Choroid plexus epithelial cell (primary cell): Measurements from ENCODE around the gene MLH1.
"Not testable (repeated sequence)": the region's sequence is repeated elsewhere in the genome, so short reads cannot be mapped to it uniquely, and the experiment has no call there.

Source experiments
- DNase-seq: peaks from one replicate; pipeline ENCODE4 v3.0.0-alpha.2; 2010; ENCODE audit warnings: low read depth
- H3K4me3 ChIP-seq: 2 replicates; pipeline ENCODE4 v1.5.1; 2011; ENCODE audit warnings: low read depth, mild to moderate bottlenecking, control low read depth, low read length, moderate library complexity
- CTCF ChIP-seq: conservative IDR thresholded peaks from 2 replicates; pipeline ENCODE4 v1.5.1; 2011; ENCODE audit warnings: low read depth, mild to moderate bottlenecking, control low read depth, inconsistent platforms, low read length, moderate library complexity

MLH1 gene

GRCh38 chr3:36993326-36994283 is at the start of gene MLH1:
TSS of gene MLH1 (plus strand) at chr3:36993518. CDS start at chr3:36993548, 30 bp downstream.
- peak; percentile 100 for DNase-seq
- H3K4me3 ChIP-seq, result peak within 1 kb of the TSS; percentile 72
- no peak for TF ChIP-seq CTCF

GRCh38 chr3:36943601-36944000 is 49.7 kb upstream of the MLH1 start:
- peak overlapping the region; percentile 70 for H3K4me3 ChIP-seq
- DNase-seq, result no peak
- TF ChIP-seq CTCF, result no peak

- no peak for TF ChIP-seq CTCF
- peak overlapping the region; percentile 70 for H3K4me3 ChIP-seq
- peak; percentile 60 for DNase-seq
Measured at GRCh38 chr3:36944012-36944640, 49.2 kb upstream of the MLH1 start.

- no peak for TF ChIP-seq CTCF
- H3K4me3 ChIP-seq, result peak within 1 kb of the TSS; percentile 70
- peak; percentile 63 for DNase-seq
Measured at GRCh38 chr3:36944641-36945270, 48.6 kb upstream of the MLH1 start, which contains the start of gene TRANK1. TSS of gene TRANK1 (minus strand) at chr3:36945054. CDS start at chr3:36944809, 245 bp downstream.

- H3K4me3 ChIP-seq, result peak overlapping the region; percentile 70
- DNase-seq, result no peak
- no peak for TF ChIP-seq CTCF
Measured at GRCh38 chr3:36945333-36945980, 47.9 kb upstream of the MLH1 start.

GRCh38 chr3:36947814-36948213 is 45.5 kb upstream of the MLH1 start:
- DNase-seq, H3K4me3 ChIP-seq: not testable (repeated sequence)
